NCI-H774 (cell line): ENCODE data around the gene TLR7.

Source experiments
- DNase-seq: peaks from one replicate; lab custom pipeline; 2025; lab: John Stamatoyannopoulos, UW

TLR7 gene

DNA sequence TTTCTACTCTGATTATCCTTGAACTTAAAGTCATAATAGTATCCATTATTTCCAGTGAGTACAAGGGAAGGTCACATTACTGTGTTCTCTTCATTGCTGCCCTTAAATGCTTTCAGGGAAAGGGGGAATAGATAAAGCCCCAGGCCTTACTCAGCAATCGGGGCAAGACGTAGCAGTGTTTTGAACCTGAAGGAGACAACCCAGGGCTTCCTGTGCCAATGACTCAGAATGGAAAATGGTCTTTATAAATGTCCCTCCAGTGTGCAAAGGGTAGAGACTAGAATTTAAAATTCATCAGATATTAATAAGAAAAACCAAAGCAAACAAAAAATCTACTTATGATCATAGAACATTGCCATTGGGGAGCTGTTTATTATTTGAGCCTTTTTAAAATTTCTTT lies 63.3 kb downstream of the TLR7 start:
- DNase-seq, result no peak

DNA sequence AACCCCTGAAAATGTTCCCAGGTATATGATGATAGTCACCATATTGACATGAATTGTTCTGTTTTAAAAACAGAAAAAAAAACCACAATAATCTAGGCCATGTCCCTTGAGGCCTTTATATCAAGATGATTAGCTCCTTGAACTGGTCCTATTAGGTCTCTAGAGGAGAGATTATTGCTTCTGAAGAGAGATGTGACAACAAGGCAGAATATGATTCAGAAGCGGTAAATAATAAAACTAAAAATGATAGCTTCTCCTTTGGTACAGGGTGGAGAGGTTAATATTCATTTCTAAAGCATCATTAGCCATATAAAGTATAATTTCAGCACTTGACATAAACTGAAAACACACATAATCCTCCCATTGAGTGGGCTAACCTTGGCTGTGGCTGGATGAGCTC lies 65.4 kb downstream of the TLR7 start:
- no peak for DNase-seq

DNA sequence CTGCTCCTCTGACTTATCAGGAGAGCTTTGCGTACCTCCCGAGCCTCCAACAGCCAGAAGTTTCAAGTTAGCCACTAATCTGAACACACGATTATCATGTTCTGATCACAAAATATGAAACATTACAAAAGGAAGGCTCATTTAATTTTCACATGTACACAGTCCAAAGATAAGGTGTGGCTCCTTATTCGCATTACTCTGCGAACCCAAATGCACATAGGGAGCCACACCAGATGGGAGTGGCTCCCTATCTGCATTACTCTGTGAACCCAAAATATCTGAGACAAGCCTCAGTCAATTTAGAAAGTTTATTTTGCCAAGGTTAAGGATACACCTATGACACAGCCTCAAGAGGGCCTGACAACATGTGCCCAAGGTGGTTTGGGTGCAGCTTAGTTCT lies 68.0 kb downstream of the TLR7 start:
- DNase-seq, result no peak

DNA sequence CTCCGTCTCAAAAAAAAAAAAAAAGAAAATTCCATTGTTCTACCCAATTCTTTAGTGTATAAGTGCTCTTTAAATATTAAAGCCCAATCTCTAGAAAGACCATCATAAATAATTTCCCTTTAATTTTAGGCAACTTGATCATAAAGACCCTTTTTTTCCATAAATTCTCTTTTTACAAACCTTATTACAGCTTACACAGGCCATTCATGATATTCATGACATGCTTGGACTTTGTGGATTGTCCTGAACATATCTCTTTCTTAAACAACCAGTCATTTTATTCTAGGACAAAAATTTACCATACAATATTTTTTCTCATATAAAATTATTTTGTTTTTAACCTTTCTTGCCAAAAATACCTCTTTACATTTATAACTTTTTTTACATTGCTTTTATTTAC lies 70.1 kb downstream of the TLR7 start:
- DNase-seq, result no peak
